Cardiac muscle cell (in vitro differentiated cells and primary cell): ENCODE measurements around the gene UGT1A7. TPM values are rescaled to one million over a fixed set of nuclear protein-coding genes. Genes with fewer than 3 reads are reported as not detected.

ENCODE experiments used
- DNase-seq, 2 donors: peaks; one replicate each; pipeline versions ENCODE4 v3.0.0 to v3.0.0-alpha.2; 2010 to 2017; ENCODE audit warnings: low read depth in 1 of 2, low spot score in 1 of 2
- H3K27ac ChIP-seq: fragments of 200-600 bp; sonication (generic); 2 replicates; pipeline ENCODE4 v1.5.1; 2016
- H3K27me3 ChIP-seq: fragments of 200-600 bp; sonication (generic); 2 replicates; pipeline ENCODE4 v1.6.0; 2016; ENCODE audit warnings: control low read depth
- H3K36me3 ChIP-seq: fragments of 200-600 bp; sonication (generic); 2 replicates; pipeline ENCODE4 v1.5.1; 2016; ENCODE audit warnings: control low read depth
- H3K4me1 ChIP-seq: fragments of 200-600 bp; sonication (generic); 2 replicates; pipeline ENCODE4 v1.8.1; 2017; ENCODE audit warnings: low read depth, mild to moderate bottlenecking, mixed run types
- H3K4me3 ChIP-seq: fragments of 200-600 bp; sonication (generic); 2 replicates; pipeline ENCODE4 v1.5.1; 2016; ENCODE audit warnings: mild to moderate bottlenecking
- H3K9me3 ChIP-seq: fragments of 200-600 bp; sonication (generic); 2 replicates; pipeline ENCODE4 v1.5.1; 2017; ENCODE audit warnings: low read depth, mild to moderate bottlenecking, control low read depth
- CTCF ChIP-seq: IDR thresholded peaks from 2 replicates; pipeline ENCODE4 v1.5.1; 2012; ENCODE audit warnings: low read depth, mild to moderate bottlenecking, low read length
- polyA plus RNA-seq: library from polyadenylated mRNA; unstranded; fragments of >200 nt; fragmentation: Nextera tagmentation; extraction: Ambion mirVana; gene quantifications from 2 replicates; pipeline ENCODE4 v1.2.1, GENCODE V29; 2016
- total RNA-seq: library from RNA; depleted of rRNA; stranded (reverse); fragments of >200 nt; gene quantifications from 2 replicates; pipeline ENCODE4 v1.2.3, GENCODE V29; 2016

The UGT1A7 gene
- total and polyA plus RNA-seq, 2 experiments from 2014 or later: not detected

- Histone ChIP-seq H3K36me3 (no peaks in the 10 kb centered on the region), H3K27me3 (no peaks in the 10 kb centered on the region), H3K9me3 (no peaks in the 10 kb centered on the region), H3K27ac (no peak overlapping the region), H3K4me3 (no peak overlapping the region), H3K4me1 (no peaks in the 10 kb centered on the region)
- TF ChIP-seq CTCF: no peak
- DNase-seq: no peak
Observed at GRCh38 chr2:233793465-233794127, 111.9 kb downstream of the UGT1A7 start.

- Histone ChIP-seq H3K4me3 (no peak overlapping the region), H3K27ac (no peak overlapping the region), H3K36me3 (no peaks in the 10 kb centered on the region), H3K4me1 (no peaks in the 10 kb centered on the region), H3K9me3 (no peaks in the 10 kb centered on the region), H3K27me3 (no peaks in the 10 kb centered on the region)
- no peak for TF ChIP-seq CTCF
- DNase-seq: no peak
Observed at GRCh38 chr2:233794128-233794658, 112.5 kb downstream of the UGT1A7 start.

GRCh38 chr2:233795735-233796171 lies 114.1 kb downstream of the UGT1A7 start:
- no peaks in the 10 kb centered on the region for H3K9me3 ChIP-seq
- H3K4me3 ChIP-seq: no peak overlapping the region
- H3K4me1 ChIP-seq: no peaks in the 10 kb centered on the region
- H3K27ac ChIP-seq: no peak overlapping the region
- no peak for TF ChIP-seq CTCF
- H3K27me3 ChIP-seq: no peaks in the 10 kb centered on the region
- DNase-seq: no peak
- H3K36me3 ChIP-seq: no peaks in the 10 kb centered on the region

GRCh38 chr2:233796254-233796653 lies 114.6 kb downstream of the UGT1A7 start:
- no peak for TF ChIP-seq CTCF
- H3K4me3 ChIP-seq: no peak overlapping the region
- H3K27me3 ChIP-seq: no peaks in the 10 kb centered on the region
- H3K27ac ChIP-seq: no peak overlapping the region
- H3K9me3 ChIP-seq: no peaks in the 10 kb centered on the region
- DNase-seq: no peak
- H3K36me3 ChIP-seq: no peaks in the 10 kb centered on the region
- H3K4me1 ChIP-seq: no peaks in the 10 kb centered on the region

- no peak overlapping the region for H3K4me3 ChIP-seq
- TF ChIP-seq CTCF: no peak
- no peak overlapping the region for H3K27ac ChIP-seq
- no peak for DNase-seq
- no peaks in the 10 kb centered on the region for H3K36me3 ChIP-seq
- H3K4me1 ChIP-seq: no peaks in the 10 kb centered on the region
- H3K27me3 ChIP-seq: no peaks in the 10 kb centered on the region
- H3K9me3 ChIP-seq: no peaks in the 10 kb centered on the region
Observed at GRCh38 chr2:233798335-233799086, 116.8 kb downstream of the UGT1A7 start.
